H9 (cell line): ENCODE data around the gene INSYN2B. TPM values are rescaled to one million over a fixed set of nuclear protein-coding genes. Genes with fewer than 3 reads are reported as not detected.

ENCODE experiments used
- DNase-seq: peaks from one replicate; pipeline ENCODE4 v3.0.0-alpha.2; 2017
- H2AFZ ChIP-seq: one replicate; pipeline ENCODE4 v1.6.1; 2013; ENCODE audit warnings: mild to moderate bottlenecking, low read length, control low read depth, moderate library complexity
- H2AK5ac ChIP-seq: 2 replicates; pipeline ENCODE4 v1.6.1; 2013; ENCODE audit warnings: low read length, control low read depth, mixed read lengths; ENCODE audit not compliant: insufficient read length
- H2BK120ac ChIP-seq: one replicate; pipeline ENCODE4 v1.6.1; 2013; ENCODE audit warnings: low read depth, mild to moderate bottlenecking, low read length, control low read depth, inconsistent platforms; ENCODE audit not compliant: poor library complexity, severe bottlenecking
- H2BK12ac ChIP-seq: 2 replicates; pipeline ENCODE4 v1.6.1; 2013; ENCODE audit warnings: low read length, control low read depth, mixed read lengths, low read depth; ENCODE audit not compliant: insufficient read length
- H2BK15ac ChIP-seq: 2 replicates; pipeline ENCODE4 v1.6.1; 2013; ENCODE audit warnings: low read depth, low read length, control low read depth
- H2BK20ac ChIP-seq: one replicate; pipeline ENCODE4 v1.6.1; 2013; ENCODE audit warnings: low read depth, mild to moderate bottlenecking, low read length, control low read depth, inconsistent platforms; ENCODE audit not compliant: poor library complexity, severe bottlenecking
- H2BK5ac ChIP-seq: 2 replicates; pipeline ENCODE4 v1.6.1; 2013; ENCODE audit warnings: low read length, control low read depth, mixed read lengths; ENCODE audit not compliant: insufficient read length
- H3K14ac ChIP-seq: 2 replicates; pipeline ENCODE4 v1.6.1; 2013; ENCODE audit warnings: low read length, control low read depth; ENCODE audit not compliant: insufficient read depth
- H3K18ac ChIP-seq: 2 replicates; pipeline ENCODE4 v1.6.1; 2013; ENCODE audit warnings: low read depth, mild to moderate bottlenecking, mixed read lengths, low read length, control low read depth; ENCODE audit not compliant: insufficient read length
- H3K23ac ChIP-seq: 2 replicates; pipeline ENCODE4 v1.6.1; 2013; ENCODE audit warnings: low read length, control low read depth, mixed read lengths, low read depth; ENCODE audit not compliant: insufficient read length
- H3K23me2 ChIP-seq: 2 replicates; pipeline ENCODE4 v1.6.1; 2013; ENCODE audit warnings: low read depth, mild to moderate bottlenecking, mixed read lengths, low read length, control low read depth; ENCODE audit not compliant: insufficient read length, poor library complexity, severe bottlenecking
- H3K27ac ChIP-seq: 2 replicates; pipeline ENCODE4 v1.5.1; 2013; ENCODE audit warnings: low read length, control low read depth, mixed read lengths, low read depth; ENCODE audit not compliant: insufficient read length
- H3K27me3 ChIP-seq: 2 replicates; pipeline ENCODE4 v1.6.1; 2013; ENCODE audit warnings: low read length, control low read depth, inconsistent platforms; ENCODE audit not compliant: insufficient read depth
- H3K4ac ChIP-seq: 2 replicates; pipeline ENCODE4 v1.6.1; 2013; ENCODE audit warnings: low read depth, mild to moderate bottlenecking, control low read depth, inconsistent platforms, low read length, moderate library complexity
- H3K4me1 ChIP-seq: 2 replicates; pipeline ENCODE4 v1.6.1; 2013; ENCODE audit warnings: low read length, control low read depth, inconsistent platforms; ENCODE audit not compliant: insufficient read depth
- H3K4me2 ChIP-seq: 2 replicates; pipeline ENCODE4 v1.6.1; 2013; ENCODE audit warnings: low read length, control low read depth, mixed read lengths; ENCODE audit not compliant: insufficient read length, insufficient read depth
- H3K56ac ChIP-seq: 2 replicates; pipeline ENCODE4 v1.6.1; 2013; ENCODE audit warnings: low read depth, mild to moderate bottlenecking, mixed read lengths, low read length, control low read depth; ENCODE audit not compliant: insufficient read length
- H3K79me1 ChIP-seq: 2 replicates; pipeline ENCODE4 v1.6.1; 2013; ENCODE audit warnings: low read depth, mild to moderate bottlenecking, moderate library complexity, low read length, control low read depth, inconsistent platforms; ENCODE audit not compliant: insufficient read depth, poor library complexity, severe bottlenecking
- H3K79me2 ChIP-seq: 2 replicates; pipeline ENCODE4 v1.6.1; 2013; ENCODE audit warnings: low read length, control low read depth, inconsistent platforms; ENCODE audit not compliant: insufficient read depth
- H3K9ac ChIP-seq: 2 replicates; pipeline ENCODE4 v1.6.1; 2013; ENCODE audit warnings: low read length, control low read depth, mixed read lengths; ENCODE audit not compliant: insufficient read length; ENCODE audit errors: extremely low read depth
- H3K9me3 ChIP-seq: one replicate; pipeline ENCODE4 v1.6.1; 2013; ENCODE audit warnings: low read depth, low read length, inconsistent platforms; ENCODE audit not compliant: control insufficient read depth
- H3T11ph ChIP-seq: one replicate; pipeline ENCODE4 v1.6.1; 2013; ENCODE audit warnings: mild to moderate bottlenecking, low read length, control low read depth, inconsistent platforms
- H4K20me1 ChIP-seq: one replicate; pipeline ENCODE4 v1.6.1; 2013; ENCODE audit not compliant: control insufficient read depth, insufficient read length, insufficient read depth
- H4K5ac ChIP-seq: 2 replicates; pipeline ENCODE4 v1.6.1; 2013; ENCODE audit warnings: low read depth, mild to moderate bottlenecking, mixed read lengths, low read length, control low read depth; ENCODE audit not compliant: insufficient read length
- H4K8ac ChIP-seq: replicated peaks from 2 replicates; pipeline ENCODE4 v1.6.1; 2013; ENCODE audit warnings: low read length, control low read depth, mixed read lengths, low read depth; ENCODE audit not compliant: insufficient read length
- H4K91ac ChIP-seq: 2 replicates; pipeline ENCODE4 v1.6.1; 2013; ENCODE audit warnings: low read depth, mild to moderate bottlenecking, moderate library complexity, mixed read lengths, low read length, control low read depth; ENCODE audit not compliant: insufficient read length
- H3K27ac Mint-ChIP-seq, 3 experiments: 2 replicates in 2 of 3; 3 replicates in 1 of 3; pipeline ENCODE4 v1.8.0; 2020 to 2021; ENCODE audit warnings: mixed read lengths in 3 of 3, mild to moderate bottlenecking in 1 of 3, moderate library complexity in 1 of 3
- H3K27me3 Mint-ChIP-seq: 2 replicates; pipeline ENCODE4 v1.8.0; 2021; ENCODE audit warnings: low read depth, mild to moderate bottlenecking, moderate library complexity, mixed read lengths
- H3K36me3 Mint-ChIP-seq, 3 experiments: 2 replicates in 2 of 3; 3 replicates in 1 of 3; pipeline ENCODE4 v1.8.0; 2020 to 2021; ENCODE audit warnings: low read depth in 3 of 3, mixed read lengths in 3 of 3; ENCODE audit not compliant: insufficient read depth in 1 of 3
- H3K4me1 Mint-ChIP-seq, 2 experiments: 2 replicates each; pipeline ENCODE4 v1.8.0; 2020; ENCODE audit warnings: mixed read lengths in 2 of 2
- H3K4me3 Mint-ChIP-seq, 2 experiments: 2 replicates in 1 of 2; 3 replicates in 1 of 2; pipeline ENCODE4 v1.8.0; 2020 to 2021; ENCODE audit warnings: mild to moderate bottlenecking in 2 of 2, mixed read lengths in 2 of 2, moderate library complexity in 1 of 2
- H3K9me3 Mint-ChIP-seq, 2 experiments: 2 replicates in 1 of 2; 3 replicates in 1 of 2; pipeline ENCODE4 v1.8.0; 2020; ENCODE audit warnings: mild to moderate bottlenecking in 2 of 2, mixed read lengths in 2 of 2, moderate library complexity in 1 of 2
- CTCF ChIP-seq: fragments of 200-600 bp; sonication (generic); conservative IDR thresholded peaks from 3 replicates; pipeline ENCODE4 v1.8.0; 2021; ENCODE audit warnings: antibody characterized with exemption, mild to moderate bottlenecking
- WGBS: extraction: QIAGEN DNeasy Blood & Tissue Kit; methylation state at CpG from one replicate; pipeline ENCODE4 v1.1.7; 2013; ENCODE audit warnings: missing lambda C conversion rate, low lambda C conversion rate, mixed read lengths; ENCODE audit not compliant: insufficient read length; ENCODE audit errors: extremely low coverage; 5-methylcytosine and 5-hydroxymethylcytosine counted together
- total RNA-seq: library from RNA; stranded (reverse); gene quantifications from 2 replicates; pipeline ENCODE4 v1.2.1, GENCODE V29; 2021

Gene INSYN2B
- total RNA-seq, 1 experiment from 2014 or later: not detected

GRCh38 chr5:169904059-169904458, 76.2 kb downstream of the INSYN2B start:
- H3K56ac ChIP-seq: no peak overlapping the region
- Mint-ChIP-seq H3K27ac (no peak overlapping the region), H3K9me3 (no peaks in the 10 kb centered on the region; a peak in 1 of 5 replicates), H3K4me3 (no peak overlapping the region), H3K36me3 (no peaks in the 10 kb centered on the region), H3K27me3 (no peaks in the 10 kb centered on the region), H3K4me1 (peaks cover 12 to 13% of the 10 kb centered on the region in 2 experiments)
- H3K4me2 ChIP-seq: no peak overlapping the region
- no peak overlapping the region for H4K5ac ChIP-seq
- no peak overlapping the region for H3K23ac ChIP-seq
- no peak overlapping the region for H3K9ac ChIP-seq
- H2BK15ac ChIP-seq: no peak overlapping the region
- H4K91ac ChIP-seq: no peak overlapping the region
- H2BK5ac ChIP-seq: no peak overlapping the region
- no peak overlapping the region for H3K18ac ChIP-seq
- H2AK5ac ChIP-seq: no peak overlapping the region
- no peaks in the 10 kb centered on the region for H3K4me1 ChIP-seq
- no peak overlapping the region for H3K27ac ChIP-seq
- H2AFZ ChIP-seq: no peak overlapping the region
- no peak overlapping the region for H3K4ac ChIP-seq
- no peak overlapping the region for H3T11ph ChIP-seq
- no peak for TF ChIP-seq CTCF
- H3K79me1 ChIP-seq: no peaks in the 10 kb centered on the region
- no peaks in the 10 kb centered on the region for H3K79me2 ChIP-seq
- no peak overlapping the region for H4K8ac ChIP-seq
- H3K9me3 ChIP-seq: no peaks in the 10 kb centered on the region
- no peak overlapping the region for H2BK12ac ChIP-seq
- no peaks in the 10 kb centered on the region for H3K27me3 ChIP-seq
- H3K14ac ChIP-seq: no peak overlapping the region
- no peak overlapping the region for H2BK20ac ChIP-seq
- H2BK120ac ChIP-seq: no peak overlapping the region
- WGBS: no CpG with 5 or more reads among the region's 2 CpGs
- H3K23me2 ChIP-seq: no peaks in the 10 kb centered on the region
- no peaks in the 10 kb centered on the region for H4K20me1 ChIP-seq
- no peak for DNase-seq
